OCI-LY7 (cell line): ENCODE results near the gene SOX8. TPM values are rescaled to one million over a fixed set of nuclear protein-coding genes. Genes with fewer than 3 reads are reported as not detected.

Experiments
- BruUV-seq: library from RNA; stranded (reverse); fragments of 400-500 nt; replicated peaks from 2 replicates; lab custom pipeline; 2021; lab: Mats Ljungman, UMichigan
- CTCF ChIA-PET: fragments of 300-600 bp; sonication (Branson Sonifier 250); formaldehyde crosslinking; loops from one replicate; lab custom pipeline; 2022; ENCODE audit warnings: antibody characterized with exemption; ENCODE audit not compliant: unreplicated experiment; lab: Charles Lee
- POLR2A ChIA-PET: fragments of 300-600 bp; sonication (Branson Sonifier 250); formaldehyde crosslinking; loops from one replicate; lab custom pipeline; 2022; ENCODE audit warnings: antibody characterized with exemption; lab: Charles Lee
- DNase-seq: peaks from one replicate; pipeline ENCODE4 v3.0.0-alpha.2; 2015; ENCODE audit warnings: low spot score
- H2AFZ ChIP-seq: fragments of 200-600 bp; sonication (generic), shearing (Covaris generic); 2 replicates; pipeline ENCODE4 v1.6.1; 2014; ENCODE audit warnings: mild to moderate bottlenecking, antibody characterized with exemption, low read length, moderate library complexity
- H3K27ac ChIP-seq: fragments of 200-600 bp; sonication (generic); 2 replicates; pipeline ENCODE4 v1.5.1; 2014; ENCODE audit warnings: mixed run types, low read depth, mild to moderate bottlenecking, moderate library complexity, low read length, inconsistent platforms; ENCODE audit not compliant: poor library complexity, severe bottlenecking
- H3K36me3 ChIP-seq: fragments of 200-600 bp; sonication (generic); 2 replicates; pipeline ENCODE4 v1.6.1; 2014; ENCODE audit warnings: mild to moderate bottlenecking, antibody characterized with exemption, low read length, moderate library complexity, mixed read lengths; ENCODE audit not compliant: insufficient read depth
- H3K4me1 ChIP-seq: fragments of 200-600 bp; sonication (generic); 2 replicates; pipeline ENCODE4 v1.5.1; 2014; ENCODE audit warnings: mild to moderate bottlenecking, low read length; ENCODE audit not compliant: insufficient read depth, poor library complexity, severe bottlenecking
- H3K4me2 ChIP-seq: fragments of 200-600 bp; sonication (generic); 2 replicates; pipeline ENCODE4 v1.6.1; 2014; ENCODE audit warnings: mild to moderate bottlenecking, low read length
- H3K4me3 ChIP-seq: fragments of 200-600 bp; sonication (generic); 2 replicates; pipeline ENCODE4 v1.5.1; 2014; ENCODE audit warnings: mild to moderate bottlenecking, low read depth, low read length; ENCODE audit not compliant: poor library complexity, severe bottlenecking
- H3K79me2 ChIP-seq: fragments of 200-600 bp; sonication (generic); 2 replicates; pipeline ENCODE4 v1.6.1; 2016; ENCODE audit warnings: low read depth, mild to moderate bottlenecking, low read length, moderate library complexity, mixed read lengths; ENCODE audit not compliant: insufficient read depth
- H3K9me2 ChIP-seq: fragments of 200-600 bp; sonication (generic); 2 replicates; pipeline ENCODE4 v1.6.1; 2016; ENCODE audit warnings: mild to moderate bottlenecking, low read length, mixed read lengths; ENCODE audit not compliant: insufficient read depth
- H3K9me3 ChIP-seq: fragments of 200-600 bp; sonication (generic); 2 replicates; pipeline ENCODE4 v1.6.1; 2014; ENCODE audit warnings: mild to moderate bottlenecking, mixed run types, low read length, mixed read lengths
- H4K20me1 ChIP-seq: fragments of 200-600 bp; sonication (generic); 2 replicates; pipeline ENCODE4 v1.6.1; 2014; ENCODE audit warnings: mild to moderate bottlenecking, antibody characterized with exemption, low read length, moderate library complexity, mixed read lengths; ENCODE audit not compliant: insufficient read depth
- CTCF ChIP-seq: fragments of 200-600 bp; sonication (generic); conservative IDR thresholded peaks from 2 replicates; pipeline ENCODE4 v1.5.1; 2014; ENCODE audit warnings: mild to moderate bottlenecking, antibody characterized with exemption, low read length, moderate library complexity, mixed read lengths
- EZH2phosphoT487 ChIP-seq: fragments of 200-600 bp; sonication (generic); IDR thresholded peaks from 2 replicates; pipeline ENCODE4 v1.6.1; 2018; ENCODE audit warnings: low read depth, borderline replicate concordance, mild to moderate bottlenecking, mixed run types, antibody characterized with exemption, low read length, moderate library complexity, mixed read lengths
- intact Hi-C: fragments of 100-400 bp; cut with micrococcal nuclease; formaldehyde crosslinking; loops from one replicate; pipeline ENCODE4 v1.10.0; 2022; ENCODE audit not compliant: unreplicated experiment
- total RNA-seq, 2 experiments: library from RNA; depleted of rRNA in 1 of 2; stranded (reverse); fragments of >200 nt in 1 of 2; shearing (Covaris generic) in 1 of 2; gene quantifications; 2 replicates each; pipeline ENCODE4 v1.2.3, GENCODE V29; 2014 to 2022

SOX8 gene
- total RNA-seq, 2 experiments from 2014 or later = 0.85 to 2.4 TPM

- Histone ChIP-seq H3K4me3 (no peak overlapping the region), H4K20me1 (no peaks in the 10 kb centered on the region), H3K9me2 (no peaks in the 10 kb centered on the region), H3K79me2 (no peaks in the 10 kb centered on the region), H3K4me2 (no peak overlapping the region), H2AFZ (no peak overlapping the region), H3K36me3 (peaks cover 25% of the 10 kb centered on the region), H3K4me1 (no peaks in the 10 kb centered on the region), H3K9me3 (peaks cover 14% of the 10 kb centered on the region), H3K27ac (no peak overlapping the region)
- DNase-seq = no peak
- POLR2A ChIA-PET = no interaction called here
- intact Hi-C loops = no loop called here
- CTCF ChIA-PET = no interaction called here
- TF ChIP-seq CTCF (no peak), EZH2phosphoT487 (no peak)
- no TSS peak for BruUV-seq
These were observed 42.3 kb upstream of the SOX8 start for GRCh38 chr16:939311-939710.

GRCh38 chr16:939941-940340, 41.6 kb upstream of the SOX8 start:
- no peak overlapping the region for H3K4me2 ChIP-seq
- no peak overlapping the region for H3K27ac ChIP-seq
- H3K4me1 ChIP-seq = no peaks in the 10 kb centered on the region
- no peaks in the 10 kb centered on the region for H3K79me2 ChIP-seq
- H3K9me2 ChIP-seq = no peaks in the 10 kb centered on the region
- H3K9me3 ChIP-seq = peaks cover 14% of the 10 kb centered on the region
- intact Hi-C loops = no loop called here
- DNase-seq = no peak
- TF ChIP-seq CTCF = no peak
- TF ChIP-seq EZH2phosphoT487 = no peak
- H3K36me3 ChIP-seq = peaks cover 26% of the 10 kb centered on the region
- no TSS peak for BruUV-seq
- H3K4me3 ChIP-seq = no peak overlapping the region
- H2AFZ ChIP-seq = no peak overlapping the region
- ChIA-PET POLR2A (no interaction called here), CTCF (no interaction called here)
- H4K20me1 ChIP-seq = no peaks in the 10 kb centered on the region

GRCh38 chr16:942436-943060, 39.0 kb upstream of the SOX8 start:
- no peak overlapping the region for H2AFZ ChIP-seq
- H3K9me2 ChIP-seq = no peaks in the 10 kb centered on the region
- H3K79me2 ChIP-seq = no peaks in the 10 kb centered on the region
- peaks cover 31% of the 10 kb centered on the region for H3K36me3 ChIP-seq
- CTCF ChIA-PET = no interaction called here
- TF ChIP-seq CTCF = no peak
- TF ChIP-seq EZH2phosphoT487 = no peak
- peaks cover 14% of the 10 kb centered on the region for H3K9me3 ChIP-seq
- no peak for DNase-seq
- intact Hi-C loops = no loop called here
- no peaks in the 10 kb centered on the region for H3K4me1 ChIP-seq
- POLR2A ChIA-PET = no interaction called here
- no peaks in the 10 kb centered on the region for H4K20me1 ChIP-seq
- no peak overlapping the region for H3K27ac ChIP-seq
- BruUV-seq = no TSS peak
- no peak overlapping the region for H3K4me2 ChIP-seq
- no peak overlapping the region for H3K4me3 ChIP-seq
